ENCODE data around the gene TNS3. TPM values are rescaled to one million over a fixed set of nuclear protein-coding genes. Genes with fewer than 3 reads are reported as not detected.

The TNS3 gene
- total RNA-seq, 1 donor from 2014 or later: 89.8 TPM

- DNase-seq (ENCODE audit: low spot score in 2 of 2): no peak
- peaks cover 3 to 4% of the 10 kb centered on the region in 2 donors for H3K4me1 ChIP-seq
- no peak overlapping the region for H3K27ac ChIP-seq
- H3K9me3 ChIP-seq: no peaks in the 10 kb centered on the region
- H3K36me3 ChIP-seq: peaks cover 13 to 36% of the 10 kb centered on the region in 2 donors
- no peak for TF ChIP-seq CTCF (IDR thresholded peaks at IDR 0.05)
- H3K27me3 ChIP-seq: no peaks in the 10 kb centered on the region
- intact Hi-C loops (cut with DNase I): no loop called here
- H3K4me3 ChIP-seq: no peak overlapping the region
Observed at GRCh38 chr7:47422611-47423010, 159.3 kb downstream of the TNS3 start.

GRCh38 chr7:47421456-47421855 lies 160.5 kb downstream of the TNS3 start:
- intact Hi-C loops (cut with DNase I): no loop called here

GRCh38 chr7:47420122-47420780 lies 161.7 kb downstream of the TNS3 start:
- Histone ChIP-seq H3K4me1 (peaks cover 0 to 5% of the 10 kb centered on the region in 2 donors), H3K27ac (no peak overlapping the region), H3K4me3 (no peak overlapping the region), H3K36me3 (peaks cover 17 to 35% of the 10 kb centered on the region in 2 donors), H3K9me3 (no peaks in the 10 kb centered on the region), H3K27me3 (no peaks in the 10 kb centered on the region)
- intact Hi-C loops (cut with DNase I): no loop called here
- DNase-seq (ENCODE audit: low spot score in 2 of 2): peak in 1 of 2 donors; percentile 54
- TF ChIP-seq CTCF (IDR thresholded peaks at IDR 0.05): no peak

More at GRCh38 chr7:47421456-47421855, 160.5 kb downstream of the TNS3 start:
- H3K36me3 ChIP-seq: peaks cover 13 to 35% of the 10 kb centered on the region in 2 donors
- H3K4me1 ChIP-seq: peaks cover 0 to 5% of the 10 kb centered on the region in 2 donors
- no peak for TF ChIP-seq CTCF (IDR thresholded peaks at IDR 0.05)
- no peaks in the 10 kb centered on the region for H3K27me3 ChIP-seq
- H3K27ac ChIP-seq: no peak overlapping the region
- no peak overlapping the region for H3K4me3 ChIP-seq
- peak in 1 of 2 donors; percentile 22 for DNase-seq (ENCODE audit: low spot score in 2 of 2)
- no peaks in the 10 kb centered on the region for H3K9me3 ChIP-seq

GRCh38 chr7:47419471-47419870 lies 162.4 kb downstream of the TNS3 start:
- DNase-seq (ENCODE audit: low spot score in 2 of 2): no peak
- peaks cover 23 to 36% of the 10 kb centered on the region in 2 donors for H3K36me3 ChIP-seq

GRCh38 chr7:47418601-47419309 lies 163.2 kb downstream of the TNS3 start:
- no peak for TF ChIP-seq CTCF (IDR thresholded peaks at IDR 0.05)
- no peaks in the 10 kb centered on the region for H3K9me3 ChIP-seq
- no peak overlapping the region for H3K4me3 ChIP-seq
- no peaks in the 10 kb centered on the region for H3K27me3 ChIP-seq
- H3K4me1 ChIP-seq: peaks cover 0 to 5% of the 10 kb centered on the region in 2 donors
- peaks cover 25 to 39% of the 10 kb centered on the region in 2 donors for H3K36me3 ChIP-seq
- DNase-seq (ENCODE audit: low spot score in 2 of 2): peak in 1 of 2 donors; percentile 41
- intact Hi-C loops (cut with DNase I): no loop called here
- no peak overlapping the region for H3K27ac ChIP-seq

More at GRCh38 chr7:47419471-47419870, 162.4 kb downstream of the TNS3 start:
- Histone ChIP-seq H3K4me1 (peaks cover 0 to 5% of the 10 kb centered on the region in 2 donors), H3K27me3 (no peaks in the 10 kb centered on the region), H3K4me3 (no peak overlapping the region), H3K9me3 (no peaks in the 10 kb centered on the region), H3K27ac (no peak overlapping the region)
- intact Hi-C loops (cut with DNase I): no loop called here
- TF ChIP-seq CTCF (IDR thresholded peaks at IDR 0.05): no peak

Measured in ascending aorta (tissue), 2 donors.